NCI-H1417 treated with DMSO at 0.1 percent for 48 hours (cell line): Measurements from ENCODE around the gene SOS1.
"Not testable (repeated sequence)": the region's sequence is repeated elsewhere in the genome, so short reads cannot be mapped to it uniquely, and the experiment has no call there.

ENCODE experiments used
- DNase-seq: peaks from one replicate; lab custom pipeline; 2025; lab: John Stamatoyannopoulos, UW

The SOS1 gene

DNA sequence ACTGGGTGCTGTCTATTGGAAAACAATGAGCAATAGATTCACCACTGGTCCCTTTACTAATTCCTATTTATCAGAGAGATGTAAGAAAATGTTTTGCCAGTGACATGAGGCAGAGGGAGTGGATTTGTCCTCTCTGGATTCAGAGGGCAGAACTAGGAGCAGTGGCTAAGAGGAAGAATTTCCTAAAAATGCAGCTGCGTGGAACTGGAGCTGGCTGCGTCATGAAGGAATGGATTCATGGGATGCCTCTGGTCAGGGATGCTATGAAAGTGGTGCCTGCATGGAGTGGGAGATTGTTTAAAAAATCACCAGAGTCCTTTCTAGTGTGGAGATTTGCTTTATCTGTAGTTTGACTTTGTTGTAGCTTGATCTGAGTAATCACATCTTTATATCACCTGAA is 152.8 kb downstream of the SOS1 start:
- no peak for DNase-seq

GRCh38 chr2:38966678-38967077 is 154.2 kb downstream of the SOS1 start:
- no peak for DNase-seq

DNA sequence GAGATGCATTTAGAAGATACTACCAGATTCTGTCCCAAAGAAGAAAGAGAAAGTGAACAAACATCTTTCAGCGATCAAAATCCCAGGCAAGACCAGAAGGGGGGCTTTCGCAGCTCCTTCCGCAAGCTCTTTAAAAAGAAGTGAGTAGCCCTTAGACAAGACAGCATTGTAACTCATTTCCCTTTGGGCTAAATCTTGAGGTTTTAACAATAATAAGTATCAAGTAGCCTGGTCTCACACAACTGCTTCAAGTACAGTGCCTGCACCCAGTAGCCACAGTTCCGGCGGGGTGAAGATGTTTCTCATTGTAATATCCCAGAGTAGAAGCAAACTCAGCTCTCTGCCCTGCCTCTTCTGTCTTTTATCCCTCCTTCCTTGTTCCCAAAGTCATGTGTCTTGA is 154.8 kb downstream of the SOS1 start:
- DNase-seq = no peak

DNA sequence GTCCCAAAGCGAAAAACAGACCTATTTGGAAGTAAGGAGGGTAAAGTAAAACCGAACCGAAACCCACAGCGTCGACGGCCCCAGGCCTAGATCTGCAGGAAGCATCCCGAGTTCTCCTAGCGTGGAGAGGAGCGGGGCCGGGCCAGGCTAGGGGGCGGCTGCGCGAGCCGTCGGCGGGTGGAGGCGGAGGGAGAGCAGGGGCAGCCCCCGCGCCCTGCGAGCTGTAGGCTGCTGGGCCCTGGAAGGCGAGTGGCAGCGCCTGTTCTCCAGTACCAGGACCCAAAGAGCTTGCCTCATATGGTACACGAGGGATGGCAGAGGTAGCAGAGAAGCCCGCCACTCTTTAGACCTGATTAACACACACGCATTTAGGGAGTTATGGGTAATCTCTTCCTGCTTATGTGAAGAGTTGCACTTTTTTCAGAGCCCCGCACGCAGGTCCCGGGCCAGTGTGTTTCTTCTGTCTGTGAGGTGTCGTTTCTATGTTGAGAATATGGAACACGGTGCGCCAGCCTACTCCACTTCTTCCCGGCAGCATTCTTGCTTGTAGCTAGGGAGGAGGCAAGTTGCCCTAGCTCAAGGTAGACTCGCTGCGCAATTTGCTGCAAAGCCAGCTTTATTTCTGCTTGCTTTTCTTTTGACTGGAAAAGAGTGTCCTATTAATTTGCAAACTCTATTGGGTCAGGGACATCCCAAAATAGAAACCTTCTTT is 160.1 kb downstream of the SOS1 start:
- DNase-seq = no peak

DNA sequence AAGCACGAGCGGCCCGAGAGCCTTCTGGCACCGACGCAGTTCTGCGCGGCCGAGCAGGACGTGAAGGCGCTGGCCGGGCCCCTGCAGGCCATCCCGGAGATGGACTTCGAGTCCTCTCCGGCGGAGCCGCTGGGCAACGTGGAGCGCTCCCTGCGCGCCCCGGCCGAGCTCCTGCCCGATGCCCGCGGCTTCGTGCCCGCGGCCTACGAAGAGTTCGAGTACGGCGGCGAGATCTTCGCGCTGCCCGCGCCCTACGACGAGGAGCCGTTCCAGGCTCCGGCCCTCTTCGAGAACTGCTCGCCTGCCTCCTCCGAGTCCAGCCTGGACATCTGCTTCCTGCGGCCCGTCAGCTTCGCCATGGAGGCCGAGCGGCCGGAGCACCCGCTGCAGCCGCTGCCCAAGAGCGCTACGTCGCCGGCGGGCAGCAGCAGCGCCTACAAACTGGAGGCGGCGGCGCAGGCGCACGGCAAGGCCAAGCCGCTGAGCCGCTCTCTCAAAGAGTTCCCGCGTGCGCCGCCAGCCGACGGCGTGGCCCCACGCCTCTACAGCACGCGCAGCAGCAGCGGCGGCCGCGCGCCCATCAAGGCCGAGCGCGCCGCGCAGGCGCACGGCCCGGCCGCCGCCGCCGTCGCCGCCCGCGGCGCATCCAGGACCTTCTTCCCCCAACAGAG is 160.8 kb downstream of the SOS1 start:
- DNase-seq = no peak

GRCh38 chr2:38959466-38959865 is 161.4 kb downstream of the SOS1 start:
- DNase-seq = no peak

GRCh38 chr2:38957972-38958371 is 162.9 kb downstream of the SOS1 start:
- no peak for DNase-seq

- DNase-seq = no peak
Observed at GRCh38 chr2:38951766-38952165, 169.1 kb downstream of the SOS1 start.

GRCh38 chr2:38948995-38949394 is 171.9 kb downstream of the SOS1 start:
- no peak for DNase-seq

- no peak for DNase-seq
Observed at GRCh38 chr2:38948387-38948882, 172.4 kb downstream of the SOS1 start.

GRCh38 chr2:38947241-38948239 is 173.3 kb downstream of the SOS1 start:
- peak; percentile 49 for DNase-seq

DNA sequence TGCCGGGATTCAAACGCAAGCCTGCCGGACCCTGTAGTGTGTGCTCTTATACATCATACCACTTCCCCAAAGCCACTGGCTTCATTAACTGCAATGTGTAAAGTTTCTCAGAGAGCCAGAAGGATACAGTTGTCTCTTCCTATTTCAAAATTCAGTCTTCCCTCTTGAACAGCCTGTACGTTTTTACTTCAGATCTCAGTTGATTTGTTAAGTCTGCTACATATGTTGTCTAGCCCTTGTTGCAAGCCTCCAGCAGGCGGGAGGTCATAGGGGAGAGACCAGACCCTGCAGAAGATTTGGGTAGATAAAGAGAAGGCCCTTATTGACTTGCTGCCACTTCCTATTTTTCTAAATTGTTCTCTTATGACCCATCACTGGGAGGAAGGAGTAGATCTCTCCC is 174.9 kb downstream of the SOS1 start:
- DNase-seq = no peak

DNA sequence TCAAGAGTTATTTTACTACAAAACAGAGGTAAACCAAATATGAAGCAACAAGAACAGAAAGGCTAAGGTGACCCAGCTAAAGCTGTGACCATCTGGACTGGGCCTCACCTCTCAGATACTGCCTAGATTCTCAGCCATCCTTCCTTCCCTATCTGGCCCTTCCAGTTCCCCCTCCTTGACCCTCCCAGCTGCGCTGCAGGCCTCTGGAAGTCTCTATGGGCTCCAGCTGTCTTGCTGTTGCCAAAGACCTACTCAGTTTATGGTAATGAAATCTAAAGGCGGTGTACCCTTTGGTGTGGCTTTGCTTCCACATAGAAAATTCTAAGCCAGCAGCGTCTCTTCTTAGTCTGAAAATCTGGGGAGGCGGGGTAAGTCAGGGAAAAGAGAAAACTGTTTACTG is 175.5 kb downstream of the SOS1 start:
- no peak for DNase-seq

GRCh38 chr2:38943784-38944183 is 177.1 kb downstream of the SOS1 start:
- no peak for DNase-seq

DNA sequence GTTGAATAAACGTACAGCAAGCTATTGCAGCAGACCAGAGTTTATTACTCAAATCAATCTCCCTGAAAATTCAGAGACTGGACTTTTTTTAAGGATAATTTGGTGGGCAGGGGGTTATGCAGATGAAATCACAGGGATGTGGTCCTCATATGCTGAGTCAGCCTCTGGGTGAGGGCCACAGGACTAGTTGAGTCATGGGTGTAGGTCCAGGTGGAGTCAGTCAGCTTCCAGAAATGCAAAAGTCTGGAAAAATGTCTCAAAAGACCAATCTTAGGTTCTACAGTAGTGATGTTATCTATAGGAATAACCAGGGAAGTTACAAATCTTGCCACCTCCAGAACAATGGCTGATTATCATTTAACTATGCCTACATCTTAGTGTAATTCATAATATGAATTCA is 180.1 kb downstream of the SOS1 start:
- no peak for DNase-seq

GRCh38 chr2:38937548-38937947 is 183.3 kb downstream of the SOS1 start:
- no peak for DNase-seq

GRCh38 chr2:38936516-38936915 is 184.3 kb downstream of the SOS1 start:
- DNase-seq = not testable (repeated sequence)

- no peak for DNase-seq
Observed at GRCh38 chr2:38935568-38936172, 185.2 kb downstream of the SOS1 start.

DNA sequence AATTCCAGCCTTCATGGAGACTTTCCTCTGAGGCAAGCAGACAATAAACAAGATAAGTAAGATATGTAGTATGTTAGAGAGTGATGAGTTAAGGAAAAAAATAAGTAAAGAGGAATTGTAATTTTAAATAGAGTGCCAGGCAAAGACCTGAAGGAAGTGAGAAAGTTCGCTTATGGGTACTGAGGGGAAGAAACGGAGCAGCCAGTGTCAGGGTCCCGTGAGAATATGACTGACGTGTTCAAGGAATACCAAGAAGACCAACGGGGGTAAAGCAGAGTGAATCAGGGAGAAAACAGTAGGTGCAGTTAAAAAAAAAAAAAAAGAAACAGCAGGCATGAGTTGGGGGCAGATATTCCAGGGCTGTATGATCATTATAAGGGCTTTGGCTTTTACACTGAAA is 186.1 kb downstream of the SOS1 start:
- no peak for DNase-seq

DNA sequence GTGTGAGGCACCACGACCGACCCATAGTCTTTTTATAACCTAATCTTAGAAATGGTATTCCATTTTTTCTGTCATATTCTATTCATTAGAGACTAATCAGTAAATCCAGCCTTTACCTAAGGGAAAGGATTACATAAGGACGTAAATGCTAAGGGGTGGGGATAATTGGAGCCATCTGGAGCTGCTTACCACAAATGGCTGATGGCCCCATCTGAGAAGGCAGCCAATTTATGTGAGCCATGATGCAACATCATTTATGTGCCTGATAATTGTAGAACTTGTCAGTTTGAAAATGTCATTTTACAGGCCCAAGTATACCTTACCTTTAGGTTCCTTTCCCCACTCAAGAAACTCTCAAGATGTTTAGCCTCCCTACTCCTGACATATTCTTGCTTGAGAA is 187.2 kb downstream of the SOS1 start:
- DNase-seq = no peak

GRCh38 chr2:38932586-38932985 is 188.3 kb downstream of the SOS1 start:
- DNase-seq = no peak
